ENCODE data around the gene LALBA.
"Not testable (repeated sequence)": the region's sequence is repeated elsewhere in the genome, so short reads cannot be mapped to it uniquely, and the experiment has no call there.

Gene LALBA

GRCh38 chr12:48553666-48554343 is 16.0 kb downstream of the LALBA start:
- H3K27ac Mint-ChIP-seq; H3K4me3 Mint-ChIP-seq; H3K36me3 Mint-ChIP-seq (ENCODE audit: low read depth); H3K4me1 Mint-ChIP-seq (ENCODE audit: low read depth); H3K27me3 Mint-ChIP-seq; H3K9me3 Mint-ChIP-seq: not testable (repeated sequence)

- not testable (repeated sequence) for H3K36me3 Mint-ChIP-seq (ENCODE audit: low read depth); H3K4me3 Mint-ChIP-seq; H3K27me3 Mint-ChIP-seq; H3K4me1 Mint-ChIP-seq (ENCODE audit: low read depth); H3K27ac Mint-ChIP-seq; H3K9me3 Mint-ChIP-seq
Observed at GRCh38 chr12:48551636-48552035, 18.2 kb downstream of the LALBA start.

- not testable (repeated sequence) for H3K27ac Mint-ChIP-seq; H3K27me3 Mint-ChIP-seq; H3K4me3 Mint-ChIP-seq; H3K9me3 Mint-ChIP-seq; H3K36me3 Mint-ChIP-seq (ENCODE audit: low read depth); H3K4me1 Mint-ChIP-seq (ENCODE audit: low read depth)
Observed at GRCh38 chr12:48547012-48547411, 22.8 kb downstream of the LALBA start.

GRCh38 chr12:48545833-48546469 is 23.9 kb downstream of the LALBA start:
- H3K27ac Mint-ChIP-seq: no peak overlapping the region
- peaks cover 5% of the 10 kb centered on the region for H3K27me3 Mint-ChIP-seq
- H3K9me3 Mint-ChIP-seq: peaks cover 4% of the 10 kb centered on the region
- no peak overlapping the region for H3K4me3 Mint-ChIP-seq
- H3K36me3 Mint-ChIP-seq (ENCODE audit: low read depth): no peaks in the 10 kb centered on the region
- H3K4me1 Mint-ChIP-seq (ENCODE audit: low read depth): peaks cover 13% of the 10 kb centered on the region

- Mint-ChIP-seq H3K27ac (peak overlapping the region; percentile 26), H3K4me1 (ENCODE audit: low read depth) (peaks cover 33% of the 10 kb centered on the region), H3K27me3 (peaks cover 5% of the 10 kb centered on the region), H3K9me3 (no peaks in the 10 kb centered on the region), H3K4me3 (no peak overlapping the region), H3K36me3 (ENCODE audit: low read depth) (no peaks in the 10 kb centered on the region)
Observed at GRCh38 chr12:48542300-48542928, 27.4 kb downstream of the LALBA start.

GRCh38 chr12:48536602-48537001 is 33.2 kb downstream of the LALBA start:
- H3K27ac Mint-ChIP-seq: no peak overlapping the region
- H3K4me1 Mint-ChIP-seq (ENCODE audit: low read depth): peaks cover 45% of the 10 kb centered on the region
- no peak overlapping the region for H3K4me3 Mint-ChIP-seq
- H3K36me3 Mint-ChIP-seq (ENCODE audit: low read depth): no peaks in the 10 kb centered on the region
- peaks cover 3% of the 10 kb centered on the region for H3K9me3 Mint-ChIP-seq
- no peaks in the 10 kb centered on the region for H3K27me3 Mint-ChIP-seq

- Mint-ChIP-seq H3K27ac (no peak overlapping the region), H3K36me3 (ENCODE audit: low read depth) (no peaks in the 10 kb centered on the region), H3K4me3 (no peak overlapping the region), H3K4me1 (ENCODE audit: low read depth) (peaks cover 22% of the 10 kb centered on the region), H3K27me3 (no peaks in the 10 kb centered on the region), H3K9me3 (peaks cover 3% of the 10 kb centered on the region)
Observed at GRCh38 chr12:48532601-48533000, 37.2 kb downstream of the LALBA start.

GRCh38 chr12:48527891-48528670 is 41.8 kb downstream of the LALBA start:
- Mint-ChIP-seq H3K4me1 (ENCODE audit: low read depth) (peaks cover 29% of the 10 kb centered on the region), H3K27ac (no peak overlapping the region), H3K36me3 (ENCODE audit: low read depth) (no peaks in the 10 kb centered on the region), H3K9me3 (no peaks in the 10 kb centered on the region), H3K27me3 (peaks cover 3% of the 10 kb centered on the region), H3K4me3 (no peak overlapping the region)

GRCh38 chr12:48525332-48525731 is 44.5 kb downstream of the LALBA start, which contains the start of gene OR8S1:
OR8S1 (plus strand) TSS chr12:48525632; CDS start chr12:48525632, 0 bp downstream.
- Mint-ChIP-seq H3K4me3 (no peak within 1 kb of the TSS), H3K4me1 (ENCODE audit: low read depth) (peaks cover 11% of the 10 kb centered on the region), H3K36me3 (ENCODE audit: low read depth) (no peaks in the 10 kb centered on the region), H3K27ac (peak within 1 kb of the TSS; percentile 59), H3K27me3 (peaks cover 3% of the 10 kb centered on the region), H3K9me3 (no peaks in the 10 kb centered on the region)

GRCh38 chr12:48520381-48520780 is 49.5 kb downstream of the LALBA start:
- H3K27ac Mint-ChIP-seq; H3K4me1 Mint-ChIP-seq (ENCODE audit: low read depth); H3K9me3 Mint-ChIP-seq; H3K36me3 Mint-ChIP-seq (ENCODE audit: low read depth); H3K4me3 Mint-ChIP-seq; H3K27me3 Mint-ChIP-seq: not testable (repeated sequence)
